ENCODE measurements around the gene AHCYL2.
"Not testable (repeated sequence)": the region's sequence is repeated elsewhere in the genome, so short reads cannot be mapped to it uniquely, and the experiment has no call there.

AHCYL2 gene

GRCh38 chr7:129454249-129454551, 229.4 kb downstream of the AHCYL2 start:
- no peak for DNase-seq (ENCODE audit: low read depth)

- no peak for DNase-seq (ENCODE audit: low read depth)
Observed at GRCh38 chr7:129456421-129456820, 231.6 kb downstream of the AHCYL2 start.

GRCh38 chr7:129457101-129457500, 232.3 kb downstream of the AHCYL2 start:
- no peak for DNase-seq (ENCODE audit: low read depth)

- no peak for DNase-seq (ENCODE audit: low read depth)
Observed at GRCh38 chr7:129458171-129458570, 233.3 kb downstream of the AHCYL2 start.

GRCh38 chr7:129461809-129462208, 237.0 kb downstream of the AHCYL2 start:
- no peak for DNase-seq (ENCODE audit: low read depth)

- no peak for DNase-seq (ENCODE audit: low read depth)
Observed at GRCh38 chr7:129462420-129462819, 237.6 kb downstream of the AHCYL2 start.

- no peak for DNase-seq (ENCODE audit: low read depth)
Observed at GRCh38 chr7:129464194-129464593, 239.4 kb downstream of the AHCYL2 start.

- DNase-seq (ENCODE audit: low read depth) = no peak
Observed at GRCh38 chr7:129465080-129465479, 240.2 kb downstream of the AHCYL2 start.

GRCh38 chr7:129466796-129467195, 242.0 kb downstream of the AHCYL2 start:
- DNase-seq (ENCODE audit: low read depth) = no peak

GRCh38 chr7:129468087-129468486, 243.3 kb downstream of the AHCYL2 start:
- peak; percentile 81 for DNase-seq (ENCODE audit: low read depth)

GRCh38 chr7:129468547-129468946, 243.7 kb downstream of the AHCYL2 start:
- no peak for DNase-seq (ENCODE audit: low read depth)

- DNase-seq (ENCODE audit: low read depth) = no peak
Observed at GRCh38 chr7:129469930-129470329, 245.1 kb downstream of the AHCYL2 start.

GRCh38 chr7:129470411-129470810, 245.6 kb downstream of the AHCYL2 start:
- DNase-seq (ENCODE audit: low read depth) = no peak

GRCh38 chr7:129471402-129471827, 246.6 kb downstream of the AHCYL2 start:
- no peak for DNase-seq (ENCODE audit: low read depth)

- DNase-seq (ENCODE audit: low read depth) = not testable (repeated sequence)
Observed at GRCh38 chr7:129475931-129476330, 251.1 kb downstream of the AHCYL2 start.

- not testable (repeated sequence) for DNase-seq (ENCODE audit: low read depth)
Observed at GRCh38 chr7:129476398-129476797, 251.6 kb downstream of the AHCYL2 start.

Measured in iris pigment epithelial cell (primary cell).